ENCODE measurements around the gene CIB1. TPM values are rescaled to one million over a fixed set of nuclear protein-coding genes. Genes with fewer than 3 reads are reported as not detected.
"Not testable (repeated sequence)": the region's sequence is repeated elsewhere in the genome, so short reads cannot be mapped to it uniquely, and the experiment has no call there.

Gene CIB1
- total RNA-seq (2014; rRNA removed; shearing (Covaris generic)): 36.7 and 39.0 TPM in 2 replicates

- peak; percentile 90 for DNase-seq (ENCODE audit: low spot score)
These were observed at the start of gene CIB1 for GRCh38 chr15:90233387-90234095. TSS of gene CIB1 (minus strand) at chr15:90233941. CDS start at chr15:90233885, 56 bp downstream.

- DNase-seq (ENCODE audit: low spot score): not testable (repeated sequence)
These were observed 47.9 kb upstream of the CIB1 start for GRCh38 chr15:90281637-90282036.

- not testable (repeated sequence) for DNase-seq (ENCODE audit: low spot score)
These were observed 47.0 kb upstream of the CIB1 start for GRCh38 chr15:90280743-90281142.

- not testable (repeated sequence) for DNase-seq (ENCODE audit: low spot score)
These were observed 44.7 kb upstream of the CIB1 start for GRCh38 chr15:90278467-90278866.

- DNase-seq (ENCODE audit: low spot score): no peak
These were observed 37.9 kb upstream of the CIB1 start for GRCh38 chr15:90271459-90272166.

GRCh38 chr15:90270502-90271150, 36.9 kb upstream of the CIB1 start:
- no peak for DNase-seq (ENCODE audit: low spot score)

- no peak for DNase-seq (ENCODE audit: low spot score)
These were observed 34.7 kb upstream of the CIB1 start for GRCh38 chr15:90268415-90268814.

- no peak for DNase-seq (ENCODE audit: low spot score)
These were observed 32.7 kb upstream of the CIB1 start for GRCh38 chr15:90266485-90266884.

GRCh38 chr15:90266061-90266431, 32.3 kb upstream of the CIB1 start:
- no peak for DNase-seq (ENCODE audit: low spot score)

- peak; percentile 88 for DNase-seq (ENCODE audit: low spot score)
These were observed 31.7 kb upstream of the CIB1 start, which contains the start of gene NGRN for GRCh38 chr15:90265271-90266060. TSS of gene NGRN (plus strand) at chr15:90265672. CDS start at chr15:90265713, 41 bp downstream.

- no peak for DNase-seq (ENCODE audit: low spot score)
These were observed 30.9 kb upstream of the CIB1 start for GRCh38 chr15:90264671-90265070.

GRCh38 chr15:90262426-90262825, 28.7 kb upstream of the CIB1 start:
- no peak for DNase-seq (ENCODE audit: low spot score)

GRCh38 chr15:90261811-90262210, 28.1 kb upstream of the CIB1 start:
- no peak for DNase-seq (ENCODE audit: low spot score)

GRCh38 chr15:90260731-90261130, 27.0 kb upstream of the CIB1 start:
- DNase-seq (ENCODE audit: low spot score): not testable (repeated sequence)

GRCh38 chr15:90259524-90259923, 25.8 kb upstream of the CIB1 start:
- DNase-seq (ENCODE audit: low spot score): no peak

GRCh38 chr15:90257776-90258175, 24.0 kb upstream of the CIB1 start:
- no peak for DNase-seq (ENCODE audit: low spot score)

- DNase-seq (ENCODE audit: low spot score): peak; percentile 81
These were observed 15.6 kb upstream of the CIB1 start, which contains the start of gene TTLL13 for GRCh38 chr15:90249203-90249863. TSS of gene TTLL13 (plus strand) at chr15:90249556. CDS start at chr15:90250631, 1,075 bp downstream.

- no peak for DNase-seq (ENCODE audit: low spot score)
These were observed 15.1 kb upstream of the CIB1 start for GRCh38 chr15:90248789-90249202.

GRCh38 chr15:90243943-90244639, 10.3 kb upstream of the CIB1 start:
- no peak for DNase-seq (ENCODE audit: low spot score)
